Measurements from ENCODE around the gene TPSB2.

DNA sequence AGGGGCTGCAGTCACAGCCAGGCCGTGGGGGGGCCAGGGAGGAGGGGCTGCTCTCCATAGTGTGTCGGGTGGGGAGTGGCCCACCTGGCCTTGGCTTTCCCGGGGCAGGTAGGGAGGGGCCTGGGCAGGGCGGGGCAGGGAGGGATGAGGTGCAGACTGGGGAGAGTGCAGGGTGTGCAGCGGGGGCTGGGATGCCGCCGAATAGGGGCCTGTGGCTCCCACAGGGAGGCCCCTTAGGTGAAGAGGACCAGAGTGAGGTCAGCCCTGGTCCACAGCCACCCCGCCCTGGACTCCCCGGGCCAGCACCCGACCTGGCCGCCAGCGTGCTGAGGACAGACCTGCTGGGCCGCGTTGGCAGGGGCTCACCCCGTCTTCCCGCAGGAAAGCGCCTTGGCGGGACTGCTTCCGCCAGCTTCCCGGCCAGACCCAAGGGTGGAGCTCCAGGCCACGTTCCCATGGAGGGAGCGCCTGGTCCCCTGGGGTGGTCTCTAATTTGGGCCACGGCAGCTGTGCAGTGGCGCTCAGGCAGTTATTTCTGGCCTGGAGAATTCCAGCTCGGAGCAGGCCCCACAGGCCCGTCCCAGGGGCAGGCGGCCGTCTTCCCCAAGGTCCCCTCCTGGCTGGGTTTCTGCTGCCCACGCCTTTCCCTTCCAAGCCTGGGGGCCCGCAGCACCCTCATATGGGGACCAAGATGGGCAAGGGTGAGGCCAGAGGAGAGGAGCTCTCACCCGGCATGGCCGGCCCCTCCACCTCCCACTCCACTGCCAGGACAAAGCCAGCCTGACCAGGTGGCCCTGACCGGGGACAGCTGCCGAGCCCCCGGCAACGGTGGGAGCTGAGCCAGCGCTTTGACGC lies 49.2 kb downstream of the TPSB2 start:
- TF ChIP-seq, protein P1, sequence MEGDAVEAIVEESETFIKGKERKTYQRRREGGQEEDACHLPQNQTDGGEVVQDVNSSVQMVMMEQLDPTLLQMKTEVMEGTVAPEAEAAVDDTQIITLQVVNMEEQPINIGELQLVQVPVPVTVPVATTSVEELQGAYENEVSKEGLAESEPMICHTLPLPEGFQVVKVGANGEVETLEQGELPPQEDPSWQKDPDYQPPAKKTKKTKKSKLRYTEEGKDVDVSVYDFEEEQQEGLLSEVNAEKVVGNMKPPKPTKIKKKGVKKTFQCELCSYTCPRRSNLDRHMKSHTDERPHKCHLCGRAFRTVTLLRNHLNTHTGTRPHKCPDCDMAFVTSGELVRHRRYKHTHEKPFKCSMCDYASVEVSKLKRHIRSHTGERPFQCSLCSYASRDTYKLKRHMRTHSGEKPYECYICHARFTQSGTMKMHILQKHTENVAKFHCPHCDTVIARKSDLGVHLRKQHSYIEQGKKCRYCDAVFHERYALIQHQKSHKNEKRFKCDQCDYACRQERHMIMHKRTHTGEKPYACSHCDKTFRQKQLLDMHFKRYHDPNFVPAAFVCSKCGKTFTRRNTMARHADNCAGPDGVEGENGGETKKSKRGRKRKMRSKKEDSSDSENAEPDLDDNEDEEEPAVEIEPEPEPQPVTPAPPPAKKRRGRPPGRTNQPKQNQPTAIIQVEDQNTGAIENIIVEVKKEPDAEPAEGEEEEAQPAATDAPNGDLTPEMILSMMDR (IDR thresholded peaks at IDR 0.05), result no peak
- no peak for TF ChIP-seq POLR2A (IDR thresholded peaks at IDR 0.05)
